Liver (tissue), 9 donors: ENCODE results near the gene BUD13. TPM values are rescaled to one million over a fixed set of nuclear protein-coding genes. Genes with fewer than 3 reads are reported as not detected.

Experiments
- DNase-seq: peaks from one replicate; pipeline ENCODE4 v3.0.0-alpha.2; 2017; ENCODE audit warnings: low spot score
- H3K27ac ChIP-seq, 2 donors: one replicate each; pipeline ENCODE4 v1.7.0; 2013; ENCODE audit warnings: inconsistent platforms in 2 of 2, low read length in 2 of 2, control low read depth in 1 of 2, low read depth in 1 of 2, mild to moderate bottlenecking in 1 of 2
- H3K27me3 ChIP-seq, 4 donors: one replicate each; pipeline versions ENCODE4 v1.6.1 to v1.7.0; 2013; ENCODE audit warnings: low read length in 3 of 4, inconsistent platforms in 1 of 4, mild to moderate bottlenecking in 1 of 4, moderate library complexity in 1 of 4; ENCODE audit not compliant: control insufficient read depth in 4 of 4, insufficient read depth in 4 of 4
- H3K36me3 ChIP-seq, 4 donors: one replicate each; pipeline versions ENCODE4 v1.6.1 to v1.7.0; 2013; ENCODE audit warnings: low read length in 3 of 4, mild to moderate bottlenecking in 3 of 4, low read depth in 1 of 4, moderate library complexity in 1 of 4; ENCODE audit not compliant: control insufficient read depth in 4 of 4, insufficient read depth in 3 of 4
- H3K4me1 ChIP-seq, 4 donors: one replicate each; pipeline versions ENCODE4 v1.6.1 to v1.7.0; 2013; ENCODE audit warnings: low read length in 3 of 4, mild to moderate bottlenecking in 3 of 4, moderate library complexity in 1 of 4; ENCODE audit not compliant: control insufficient read depth in 4 of 4, insufficient read depth in 4 of 4
- H3K4me3 ChIP-seq, 3 donors: one replicate each; pipeline versions ENCODE4 v1.6.1 to v1.7.0; 2013; ENCODE audit warnings: low read length in 3 of 3, control low read depth in 1 of 3, low read depth in 1 of 3, mild to moderate bottlenecking in 1 of 3
- H3K9ac ChIP-seq, 2 donors: one replicate each; pipeline ENCODE4 v1.7.0; 2013; ENCODE audit warnings: low read length in 2 of 2, mild to moderate bottlenecking in 2 of 2, moderate library complexity in 2 of 2, control low read depth in 1 of 2, low read depth in 1 of 2
- H3K9me3 ChIP-seq, 4 donors: one replicate each; pipeline versions ENCODE4 v1.6.1 to v1.7.0; 2013; ENCODE audit warnings: low read length in 3 of 4; ENCODE audit not compliant: control insufficient read depth in 4 of 4
- ATF3 ChIP-seq: IDR thresholded peaks from 2 replicates; pipeline ENCODE4 v1.6.1; 2016; ENCODE audit warnings: antibody characterized with exemption
- EGR1 ChIP-seq, 2 donors: IDR thresholded peaks; 2 replicates each; pipeline ENCODE4 v1.6.1; 2016 to 2018; ENCODE audit warnings: antibody characterized with exemption in 2 of 2, low read depth in 2 of 2
- FOXA1 ChIP-seq: IDR thresholded peaks from 2 replicates; pipeline ENCODE4 v1.6.1; 2016; ENCODE audit warnings: antibody characterized with exemption
- FOXA2 ChIP-seq: IDR thresholded peaks from 2 replicates; pipeline ENCODE4 v1.6.1; 2016; ENCODE audit warnings: antibody characterized with exemption
- GABPA ChIP-seq, 2 donors: IDR thresholded peaks in 1 of 2; conservative IDR thresholded peaks in 1 of 2; 2 replicates each; pipeline ENCODE4 v1.6.1; 2016; ENCODE audit warnings: antibody characterized with exemption in 2 of 2, mild to moderate bottlenecking in 1 of 2, moderate library complexity in 1 of 2
- HNF4A ChIP-seq, 2 donors: conservative IDR thresholded peaks; 2 replicates each; pipeline ENCODE4 v1.6.1; 2016; ENCODE audit warnings: antibody characterized with exemption in 2 of 2, mild to moderate bottlenecking in 2 of 2
- HNF4G ChIP-seq: IDR thresholded peaks from 2 replicates; pipeline ENCODE4 v1.6.1; 2016; ENCODE audit warnings: antibody characterized with exemption
- JUND ChIP-seq, 2 donors: IDR thresholded peaks; 2 replicates each; pipeline ENCODE4 v1.6.1; 2016; ENCODE audit warnings: antibody characterized with exemption in 2 of 2
- MAX ChIP-seq: IDR thresholded peaks from 2 replicates; pipeline ENCODE4 v1.6.1; 2016; ENCODE audit warnings: antibody characterized with exemption
- NR2F2 ChIP-seq: IDR thresholded peaks from 2 replicates; pipeline ENCODE4 v1.6.1; 2016; ENCODE audit warnings: antibody characterized with exemption
- RAD21 ChIP-seq, 2 donors: IDR thresholded peaks; 2 replicates each; pipeline ENCODE4 v1.6.1; 2016; ENCODE audit warnings: antibody characterized with exemption in 2 of 2, mild to moderate bottlenecking in 2 of 2
- SP1 ChIP-seq: IDR thresholded peaks from 2 replicates; pipeline ENCODE4 v1.6.1; 2018; ENCODE audit warnings: antibody characterized with exemption, mild to moderate bottlenecking
- TAF1 ChIP-seq: conservative IDR thresholded peaks from 2 replicates; pipeline ENCODE4 v1.6.1; 2016; ENCODE audit warnings: antibody characterized with exemption, mild to moderate bottlenecking
- YY1 ChIP-seq: IDR thresholded peaks from 2 replicates; pipeline ENCODE4 v1.6.1; 2016; ENCODE audit warnings: antibody characterized with exemption, mild to moderate bottlenecking
- ZBTB33 ChIP-seq: IDR thresholded peaks from 2 replicates; pipeline ENCODE4 v1.6.1; 2016; ENCODE audit warnings: antibody characterized with exemption
- WGBS: extraction: QIAGEN DNeasy Blood & Tissue Kit; methylation state at CpG from one replicate; pipeline ENCODE4 v1.1.7; 2013; 5-methylcytosine and 5-hydroxymethylcytosine counted together
- polyA plus RNA-seq, 2 donors: library from polyadenylated mRNA; stranded (reverse) in 1 of 2; unstranded in 1 of 2; fragments of 200-250 nt in 1 of 2; fragments of >200 nt in 1 of 2; fragmentation: Nextera tagmentation in 1 of 2; extraction: Ambion mirVana in 1 of 2; gene quantifications; one replicate each; pipeline versions ENCODE4 v1.2.1 to v1.2.3, GENCODE V29; 2013 to 2015
- total RNA-seq, 2 donors: library from RNA; depleted of rRNA; stranded (reverse); fragments of >200 nt; gene quantifications; one replicate each; pipeline ENCODE4 v1.2.3, GENCODE V29; 2014
- donor health status: healthy.
- donor health status: healthy.
- donor health status: healthy.
- donor health status: healthy.
- donor health status: healthy.

Gene BUD13
- total RNA-seq (1 to 10 TPM; 5.9 to 7.4 TPM), polyA plus RNA-seq (1 to 10 TPM; 3.9 to 4.4 TPM)

DNA sequence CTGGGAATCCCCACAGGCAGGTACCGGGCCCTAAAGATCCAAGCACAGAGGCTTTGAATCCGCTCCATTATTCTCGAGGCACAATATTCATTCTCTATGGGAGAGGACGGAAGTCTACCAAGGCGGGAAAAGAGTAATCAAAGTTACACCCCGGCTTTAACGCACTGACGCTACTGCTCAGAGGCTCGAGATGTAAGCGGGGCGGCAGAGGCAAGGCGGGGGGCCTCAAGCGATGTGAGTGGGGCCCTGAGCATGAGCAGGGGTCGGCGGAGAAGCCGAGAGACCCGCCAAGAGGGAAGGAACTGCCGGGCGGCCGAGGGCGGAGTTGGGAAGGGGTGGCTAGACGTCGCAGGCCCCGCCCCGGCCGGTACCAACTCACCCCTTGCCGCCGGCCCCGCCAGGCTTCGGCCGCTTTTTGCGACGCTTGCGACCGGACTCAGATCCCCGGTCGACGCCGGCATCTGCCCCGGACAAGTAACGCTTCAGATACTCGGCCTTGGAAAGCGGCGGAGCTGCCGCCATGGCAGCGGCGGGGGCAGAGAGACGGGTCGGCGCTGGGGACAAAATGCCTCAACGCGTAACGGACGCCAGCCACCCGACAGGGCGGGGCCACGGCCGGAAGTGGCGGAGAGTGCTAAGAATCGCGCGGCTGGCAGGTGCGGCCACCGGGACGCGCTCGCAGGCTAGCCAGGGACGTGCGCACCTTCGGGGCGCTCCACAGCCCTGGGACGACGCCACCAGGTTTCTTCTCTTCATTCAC is at the start of gene BUD13:
Gene BUD13, minus strand, starts transcription at position 545 of the 760 bp plus-strand sequence. Its CDS starts 23 bp downstream, at position 522.
- Histone ChIP-seq H3K9ac (peak within 1 kb of the TSS; percentile 83 to 94), H3K36me3 (peaks cover under 1 to 12% (median 5%) of the 10 kb centered on the region in 4 donors), H3K27ac (peak within 1 kb of the TSS; percentile 95), H3K27me3 (no peaks in the 10 kb centered on the region), H3K9me3 (no peaks in the 10 kb centered on the region), H3K4me3 (peak within 1 kb of the TSS; percentile 76 to 99 (median 79)), H3K4me1 (peaks cover 11 to 32% (median 22%) of the 10 kb centered on the region in 4 donors)
- TF ChIP-seq ZBTB33 (peak; percentile 86), YY1 (peak; percentile 98), TAF1 (no peak), EGR1 (IDR thresholded peaks at IDR 0.05; ENCODE audit: low read depth in 2 of 2) (peak; percentile 35 to 58), JUND (IDR thresholded peaks at IDR 0.05) (no peak), GABPA (IDR thresholded peaks at IDR 0.05 in 1 of 2, conservative IDR thresholded peaks at IDR 0.05 in 1 of 2) (peak; percentile 43 to 86), MAX (peak; percentile 29), SP1 (peak; percentile 66)
- WGBS, result under 1% methylated on average over 73 of the region's 73 CpGs
- peak; percentile 95 for DNase-seq

DNA sequence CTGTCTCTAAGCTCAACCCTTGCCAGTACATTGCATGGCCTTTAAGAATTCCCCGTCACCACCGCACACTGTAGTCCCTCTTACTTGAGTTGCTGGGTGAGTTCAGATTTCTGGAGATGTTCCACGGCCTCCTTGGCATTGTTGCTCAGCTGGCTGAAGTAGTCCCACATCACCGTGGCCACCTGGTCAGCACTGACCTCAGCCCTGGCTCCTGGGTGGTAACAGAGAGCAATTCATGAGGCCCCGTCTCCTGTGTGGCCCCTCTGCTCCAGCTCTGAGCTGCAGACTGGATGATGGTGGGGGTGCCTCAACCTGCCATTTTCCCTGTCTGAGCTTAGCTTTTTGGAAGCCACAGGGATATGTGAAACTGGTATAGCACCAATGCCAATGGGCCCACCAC is 49.8 kb upstream of the BUD13 start:
- Histone ChIP-seq H3K9me3 (no peaks in the 10 kb centered on the region), H3K27ac (no peak overlapping the region), H3K27me3 (no peaks in the 10 kb centered on the region), H3K9ac (no peak overlapping the region), H3K4me1 (peaks cover 15 to 28% (median 23%) of the 10 kb centered on the region in 4 donors), H3K36me3 (no peaks in the 10 kb centered on the region), H3K4me3 (no peak overlapping the region)
- 66% methylated on average over 5 of the region's 5 CpGs for WGBS
- TF ChIP-seq YY1 (no peak), ATF3 (no peak), FOXA1 (no peak), FOXA2 (no peak), HNF4A (conservative IDR thresholded peaks at IDR 0.05) (no peak), MAX (no peak), SP1 (no peak), NR2F2 (no peak), EGR1 (IDR thresholded peaks at IDR 0.05; ENCODE audit: low read depth in 2 of 2) (no peak), RAD21 (IDR thresholded peaks at IDR 0.05) (no peak), HNF4G (no peak), GABPA (IDR thresholded peaks at IDR 0.05 in 1 of 2, conservative IDR thresholded peaks at IDR 0.05 in 1 of 2) (no peak), TAF1 (no peak), ZBTB33 (no peak), JUND (IDR thresholded peaks at IDR 0.05) (no peak)
- DNase-seq, result no peak
